ENCODE measurements around the gene SAMM50. TPM values are rescaled to one million over a fixed set of nuclear protein-coding genes. Genes with fewer than 3 reads are reported as not detected.

Gene SAMM50
- polyA plus RNA-seq, 3 donors: 28.9 to 55.3 (median 32.4) TPM

DNA sequence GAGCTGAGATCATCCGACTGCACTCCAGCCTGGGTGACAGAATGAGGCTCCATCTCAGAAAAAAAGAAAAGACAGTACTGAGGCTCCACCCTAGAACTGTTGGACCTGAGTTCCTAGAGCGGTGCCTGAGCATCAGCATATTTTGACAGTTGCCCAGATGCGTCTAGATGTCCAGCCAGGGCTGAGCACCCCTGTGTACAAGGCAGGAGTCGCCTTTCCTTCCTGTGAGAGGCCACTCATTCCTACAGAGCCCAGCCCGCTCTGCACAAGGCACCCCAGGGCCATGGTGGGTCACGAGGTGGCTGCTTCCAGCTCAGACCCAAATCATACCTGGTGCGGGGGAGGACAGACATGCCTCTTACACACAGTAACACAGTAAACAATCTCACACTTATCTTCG lies 15.9 kb downstream of the SAMM50 start:
- no peak overlapping the region for H3K27ac ChIP-seq (ENCODE audit: low read depth, low read length)
- WGBS, 3 donors: 84 to 88% (median 87%) methylated on average over 8 of the region's 8 CpGs

DNA sequence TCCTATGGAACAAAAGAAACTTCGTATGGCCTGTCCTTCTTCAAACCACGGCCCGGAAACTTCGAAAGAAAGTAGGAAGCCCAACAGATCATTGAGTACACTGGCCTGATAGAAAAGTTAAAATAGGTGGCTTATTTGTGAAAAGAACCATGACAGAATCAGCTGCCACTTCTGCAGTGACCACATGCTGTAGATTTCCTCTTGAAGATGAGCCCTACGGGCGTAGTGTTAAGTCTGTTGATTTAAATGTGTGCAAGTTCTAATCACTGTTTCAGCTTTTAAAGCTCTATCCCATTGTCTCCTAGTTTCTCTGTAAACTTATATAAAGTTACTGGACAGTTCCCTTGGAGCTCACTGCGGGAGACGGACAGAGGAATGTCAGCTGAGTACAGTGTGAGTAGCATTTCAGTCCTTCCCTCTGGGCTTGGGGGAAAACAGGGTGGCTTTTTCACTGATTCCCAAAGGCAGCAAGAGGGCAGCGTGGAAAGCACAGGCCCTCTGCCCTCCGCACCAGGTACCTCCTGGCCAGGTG lies 17.8 kb downstream of the SAMM50 start:
- no peak overlapping the region for H3K27ac ChIP-seq (ENCODE audit: low read depth, low read length)
- WGBS, 3 donors: 93 to 94% (median 93%) methylated on average over 10 of the region's 10 CpGs

DNA sequence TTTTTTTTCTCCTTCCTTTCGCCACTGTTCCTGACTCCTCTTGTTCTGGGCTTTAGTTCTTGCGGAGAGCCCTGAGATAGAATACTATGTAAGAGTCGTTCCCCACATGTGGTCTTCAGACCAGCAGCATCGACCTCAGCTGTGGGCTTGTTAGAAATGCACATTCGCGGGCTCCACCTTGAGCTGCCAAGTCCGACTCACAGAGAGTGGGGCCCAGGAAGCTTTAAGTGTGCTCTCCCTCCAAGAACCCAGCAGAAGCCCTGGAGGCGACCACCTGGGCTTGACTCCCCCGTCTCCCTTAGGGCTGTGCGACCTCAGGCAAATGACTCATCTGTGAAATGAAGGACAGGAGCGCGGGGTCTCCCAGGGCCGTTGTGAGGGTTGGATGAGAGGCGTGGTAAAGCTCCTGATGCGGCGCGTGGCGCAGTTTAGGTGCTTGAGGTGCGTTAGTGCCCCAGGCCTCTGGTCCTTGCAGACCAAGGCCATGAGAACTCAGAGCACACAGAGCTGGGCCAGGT lies 18.8 kb downstream of the SAMM50 start:
- WGBS, 3 donors: 90 to 93% (median 91%) methylated on average over 19 of the region's 19 CpGs
- H3K27ac ChIP-seq (ENCODE audit: low read depth, low read length): no peak overlapping the region

DNA sequence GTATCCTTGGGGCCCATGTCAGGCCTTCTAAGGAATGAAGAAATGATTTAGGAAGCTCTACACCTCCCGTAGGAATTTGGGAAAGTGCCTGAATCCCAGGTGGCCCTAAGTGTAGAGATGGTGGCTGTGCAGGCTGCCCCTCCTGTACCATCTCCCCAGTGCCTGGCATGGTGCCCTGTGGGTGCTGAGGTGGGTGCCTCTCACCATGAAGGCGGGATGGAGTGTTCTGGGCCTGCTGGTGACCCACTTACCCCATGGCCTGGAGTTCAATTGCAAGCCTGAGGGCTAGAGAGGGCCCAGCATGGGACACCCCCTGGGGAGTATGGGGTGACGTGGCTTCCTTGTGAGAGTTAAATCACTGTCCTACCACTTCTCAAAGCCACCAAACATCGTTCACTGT lies 19.8 kb downstream of the SAMM50 start:
- 70 to 86% (median 72%) methylated on average over 4 of the region's 4 CpGs for WGBS, 3 donors
- H3K27ac ChIP-seq (ENCODE audit: low read depth, low read length): no peak overlapping the region

DNA sequence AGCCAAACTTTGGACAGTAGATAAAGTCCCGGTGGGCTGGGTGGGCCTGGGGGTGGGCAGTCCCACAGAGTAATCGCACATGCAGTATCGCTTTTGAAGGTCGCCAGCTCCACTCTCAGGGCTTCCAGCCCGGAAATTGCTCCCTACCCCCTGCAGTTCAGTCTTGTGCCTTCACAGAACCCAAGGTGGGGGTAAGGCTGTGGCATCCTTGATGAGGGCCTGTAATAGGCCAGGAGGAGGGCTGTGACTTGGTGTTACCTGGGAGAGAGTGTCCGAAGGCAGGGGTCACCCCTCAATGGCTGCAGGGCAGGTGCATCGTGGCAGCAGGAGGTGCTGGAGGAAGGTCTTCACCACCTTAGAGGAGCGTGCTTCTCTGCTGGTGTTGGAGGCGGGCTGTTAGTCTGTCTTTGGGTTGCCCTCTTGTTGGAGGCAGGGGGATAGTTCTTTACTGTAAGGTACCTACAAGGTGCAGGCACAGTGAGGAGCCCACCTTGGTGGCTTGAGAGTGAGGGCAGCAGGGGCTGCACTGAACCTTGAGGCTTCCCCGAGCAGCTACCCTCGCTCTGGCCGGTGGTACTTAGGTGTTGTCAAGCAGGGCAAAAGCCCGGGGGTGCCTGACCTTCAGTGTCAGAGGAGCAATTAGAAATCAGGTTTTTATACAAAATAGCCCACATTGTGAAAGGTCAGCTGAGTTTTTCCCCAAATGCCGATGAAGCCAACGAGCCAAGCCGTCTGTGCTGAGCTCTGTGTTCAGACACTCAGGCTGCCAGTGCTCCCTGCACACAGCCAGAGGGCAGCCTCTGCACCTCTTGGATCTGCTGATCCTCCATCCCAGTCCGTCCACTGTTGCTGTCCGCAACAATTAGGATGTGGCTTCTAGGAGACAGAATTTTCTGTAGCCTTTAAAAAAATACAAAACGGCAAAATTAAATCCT lies 21.9 kb downstream of the SAMM50 start:
- WGBS, 3 donors: 87 to 92% (median 89%) methylated on average over 19 of the region's 19 CpGs
- H3K27ac ChIP-seq (ENCODE audit: low read depth, low read length): no peak overlapping the region

DNA sequence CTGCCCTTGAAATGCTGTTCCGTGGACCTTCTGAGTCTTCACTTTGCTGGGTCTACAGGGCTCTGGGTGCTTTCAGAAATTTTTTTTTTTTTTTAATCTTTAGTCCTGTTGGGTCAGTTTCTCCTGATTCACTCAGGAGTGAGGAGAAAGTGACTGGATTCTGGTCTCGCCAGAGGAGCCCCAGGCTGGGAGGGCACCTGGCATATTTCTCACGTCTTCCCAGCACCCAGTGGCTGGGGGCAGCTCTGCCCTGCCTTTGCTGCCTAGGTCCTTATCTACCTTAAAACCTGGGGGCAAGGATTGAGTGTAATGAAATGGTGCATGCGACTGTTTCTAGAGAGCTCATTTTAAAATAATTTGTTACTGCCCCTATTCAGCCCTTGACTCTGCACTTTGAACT lies 23.3 kb downstream of the SAMM50 start:
- 45 to 98% (median 96%) methylated on average over 4 of the region's 4 CpGs for WGBS, 3 donors

DNA sequence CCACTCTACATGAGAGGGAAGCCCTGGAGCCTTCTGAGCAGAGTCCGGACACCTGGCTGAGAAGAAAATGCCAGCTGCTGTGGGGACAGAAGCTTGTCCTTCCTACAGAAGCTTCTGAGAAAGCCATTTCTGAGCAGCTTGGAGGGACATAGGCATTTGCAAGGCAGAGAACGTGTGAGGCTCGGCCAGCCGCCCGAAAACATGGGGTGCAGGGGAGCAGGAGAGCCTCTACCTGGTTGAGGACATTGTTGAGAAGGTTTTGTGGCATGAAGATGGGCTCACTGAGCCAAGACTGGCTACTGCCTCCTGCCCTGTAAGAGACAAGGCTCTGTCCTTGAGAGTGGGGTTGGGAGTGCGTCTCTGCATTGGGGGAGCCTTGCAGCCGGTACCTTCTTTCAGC lies 25.3 kb downstream of the SAMM50 start:
- WGBS, 3 donors: 97 to 100% (median 99%) methylated on average over 7 of the region's 7 CpGs

More for the DNA sequence above, 23.3 kb downstream of the SAMM50 start:
- no peak overlapping the region for H3K27ac ChIP-seq (ENCODE audit: low read depth, low read length)

DNA sequence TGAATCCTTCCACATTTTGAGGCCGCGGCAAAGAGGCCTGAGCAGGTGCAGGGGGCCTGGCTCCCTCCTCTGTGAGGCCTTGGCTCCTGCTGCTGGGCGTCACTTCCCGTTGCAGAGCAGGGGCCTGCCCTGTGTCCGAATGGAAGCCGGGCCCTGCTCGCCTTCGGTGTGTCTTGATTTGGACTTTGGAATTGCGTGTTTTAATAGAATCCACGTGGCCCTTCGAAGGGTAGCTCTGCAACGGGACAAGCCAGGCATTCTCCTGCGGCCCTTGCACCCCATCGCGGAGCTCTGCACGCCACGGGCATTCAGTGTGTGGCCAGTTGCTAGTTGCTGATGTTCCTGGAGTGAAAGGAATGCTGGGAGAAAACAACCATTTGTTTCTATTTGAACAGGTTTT lies 25.8 kb downstream of the SAMM50 start:
- H3K27ac ChIP-seq (ENCODE audit: low read depth, low read length): no peak overlapping the region
- WGBS, 3 donors: 53 to 97% (median 94%) methylated on average over 17 of the region's 17 CpGs

More for the DNA sequence above, 25.3 kb downstream of the SAMM50 start:
- no peak overlapping the region for H3K27ac ChIP-seq (ENCODE audit: low read depth, low read length)

DNA sequence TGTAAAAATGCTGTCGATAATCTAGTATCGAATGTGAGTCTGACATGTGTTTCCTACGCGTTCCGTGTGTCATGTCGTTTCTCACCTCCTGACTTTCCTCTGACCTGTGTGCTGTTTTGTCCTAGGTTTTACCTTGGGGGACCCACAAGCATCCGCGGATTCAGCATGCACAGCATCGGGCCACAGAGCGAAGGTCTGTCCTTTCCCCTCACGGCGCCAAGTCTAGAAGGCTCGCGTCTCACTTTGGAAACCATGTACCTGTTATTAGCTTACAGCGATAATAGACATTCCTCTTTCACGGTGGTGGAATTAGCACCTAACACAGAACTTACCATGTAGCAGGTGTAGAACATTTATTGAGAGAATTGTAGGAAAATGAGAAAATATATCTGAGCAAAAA lies 28.6 kb downstream of the SAMM50 start:
- no peak overlapping the region for H3K27ac ChIP-seq (ENCODE audit: low read depth, low read length)
- 97% methylated on average over 16 of the region's 16 CpGs for WGBS, 3 donors

DNA sequence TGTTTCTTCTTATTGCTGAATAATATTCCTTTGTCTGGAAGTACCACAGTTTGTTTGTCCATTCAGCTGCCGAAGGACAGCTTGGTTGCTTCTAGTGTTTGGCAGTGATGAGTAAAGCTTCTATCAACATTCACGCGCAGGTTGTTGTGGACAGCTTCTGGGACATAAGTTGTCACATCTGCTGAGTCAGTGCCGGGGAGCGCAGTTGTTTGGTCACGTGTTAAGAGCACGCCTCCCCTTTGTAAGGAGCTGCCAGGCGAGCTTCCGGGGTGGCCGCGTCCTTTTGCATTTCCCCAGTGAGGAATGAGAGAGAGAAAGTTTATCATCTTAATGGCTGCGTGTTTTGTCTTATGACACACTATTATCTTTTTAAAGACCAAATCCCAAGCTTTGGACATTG lies 30.3 kb downstream of the SAMM50 start:
- WGBS, 3 donors: 85 to 90% (median 87%) methylated on average over 12 of the region's 12 CpGs
- H3K27ac ChIP-seq (ENCODE audit: low read depth, low read length): no peak overlapping the region

DNA sequence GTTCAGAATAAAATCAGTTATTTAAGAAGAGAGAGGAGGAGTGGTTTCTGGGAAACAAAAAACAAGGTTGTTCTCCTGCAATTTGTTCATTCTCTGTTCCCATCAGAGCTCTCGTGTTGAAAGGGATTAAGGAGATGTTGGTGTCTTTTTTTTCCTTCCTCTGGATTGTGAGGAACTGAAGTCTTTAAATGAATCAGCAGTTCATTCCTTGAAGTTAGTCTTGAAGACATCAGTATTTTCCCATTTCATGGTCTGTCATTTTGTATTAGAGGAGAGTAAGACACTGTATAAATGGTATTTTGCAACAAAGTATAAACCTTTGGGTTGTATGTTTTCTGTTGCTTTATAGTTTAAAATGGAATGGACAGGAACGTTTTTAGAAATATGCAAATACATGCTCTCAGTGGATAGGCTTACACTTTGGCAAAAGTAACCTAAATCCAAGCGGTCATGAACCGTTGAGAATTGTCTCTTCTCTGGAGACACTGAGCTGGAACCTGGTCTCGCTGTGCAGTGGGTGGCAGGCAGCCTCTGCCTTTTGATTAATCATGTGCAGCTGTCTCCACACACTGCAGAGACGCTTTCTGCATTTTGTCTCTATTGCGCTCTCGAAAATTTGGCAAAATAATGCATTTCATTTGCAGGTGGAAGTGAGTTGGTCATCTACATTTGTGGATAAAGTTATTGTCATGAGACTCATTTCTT lies 33.0 kb downstream of the SAMM50 start:
- 74 to 84% (median 79%) methylated on average over 8 of the region's 8 CpGs for WGBS, 3 donors

DNA sequence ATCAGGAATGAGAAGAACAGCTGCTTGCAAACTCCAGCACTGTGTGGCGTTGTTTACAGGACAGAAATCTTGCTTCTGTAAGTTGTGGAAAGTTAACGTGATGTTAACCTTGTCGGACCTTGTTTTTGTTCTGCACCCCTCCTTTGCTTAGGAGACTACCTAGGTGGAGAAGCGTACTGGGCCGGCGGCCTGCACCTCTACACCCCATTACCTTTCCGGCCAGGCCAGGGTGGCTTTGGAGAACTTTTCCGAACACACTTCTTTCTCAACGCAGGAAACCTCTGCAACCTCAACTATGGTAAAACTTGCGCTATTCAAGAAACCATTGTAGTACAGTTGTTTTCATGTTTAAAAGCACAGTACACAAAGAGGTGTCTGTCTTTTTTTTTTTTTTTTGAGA lies 33.7 kb downstream of the SAMM50 start:
- whole genome bisulfite sequencing, 3 donors: 94 to 95% (median 94%) methylated on average over 10 of the region's 10 CpGs

More for the DNA sequence above, 33.0 kb downstream of the SAMM50 start:
- no peak overlapping the region for H3K27ac ChIP-seq (ENCODE audit: low read depth, low read length)

DNA sequence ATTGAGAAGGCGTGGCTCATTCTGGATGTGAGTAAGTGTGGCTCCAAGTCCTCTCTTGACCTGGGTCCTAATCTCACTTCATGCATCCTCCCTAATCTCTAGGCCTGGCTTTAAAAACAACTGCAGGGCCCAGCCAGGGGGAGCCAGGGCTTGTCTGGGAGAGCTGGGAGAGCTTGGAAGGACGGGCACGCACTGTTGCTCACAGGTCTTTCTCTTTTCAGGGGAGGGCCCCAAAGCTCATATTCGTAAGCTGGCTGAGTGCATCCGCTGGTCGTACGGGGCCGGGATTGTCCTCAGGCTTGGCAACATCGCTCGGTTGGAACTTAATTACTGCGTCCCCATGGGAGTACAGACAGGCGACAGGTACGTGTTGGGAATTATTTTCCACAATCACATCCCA lies 34.8 kb downstream of the SAMM50 start:
- WGBS, 3 donors: 84 to 91% (median 88%) methylated on average over 13 of the region's 13 CpGs
- no peak overlapping the region for H3K27ac ChIP-seq (ENCODE audit: low read depth, low read length)

More for the DNA sequence above, 33.7 kb downstream of the SAMM50 start:
- H3K27ac ChIP-seq (ENCODE audit: low read depth, low read length): no peak overlapping the region

DNA sequence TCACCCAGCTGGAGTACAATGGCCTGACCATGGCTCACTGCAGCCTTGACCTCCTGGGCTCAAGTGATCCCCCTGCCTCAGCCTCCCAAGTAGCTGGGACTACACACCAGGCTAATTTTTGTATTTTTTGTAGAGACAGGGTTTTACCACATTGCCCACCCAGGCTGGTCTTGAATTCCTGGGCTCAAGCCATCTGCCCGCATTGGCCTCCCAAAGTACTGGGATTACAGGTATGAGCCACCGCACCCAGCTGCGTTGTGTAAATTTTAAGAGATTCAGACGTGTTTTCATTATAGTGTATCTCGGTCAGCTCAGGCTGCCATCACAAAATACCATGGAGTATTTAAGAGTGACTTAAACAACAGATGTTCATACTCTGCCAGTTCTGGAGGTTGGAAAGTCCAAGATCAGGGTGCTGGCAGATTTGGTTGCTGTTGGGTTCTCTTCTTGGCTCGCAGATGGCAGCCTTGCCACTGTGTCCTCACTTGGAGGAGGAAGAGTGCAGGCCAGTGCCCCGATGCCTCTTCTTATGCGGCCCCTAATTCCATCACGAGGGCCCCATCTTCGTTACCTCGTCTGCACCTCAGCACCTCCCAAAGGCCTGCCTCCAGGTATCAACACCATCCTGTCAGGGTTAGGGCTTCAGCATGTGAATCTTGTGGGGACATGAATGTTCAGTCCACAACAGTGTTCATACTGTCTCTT lies 36.2 kb downstream of the SAMM50 start:
- no peak overlapping the region for H3K27ac ChIP-seq (ENCODE audit: low read depth, low read length)
- 93 to 96% (median 93%) methylated on average over 11 of the region's 11 CpGs for WGBS, 3 donors

DNA sequence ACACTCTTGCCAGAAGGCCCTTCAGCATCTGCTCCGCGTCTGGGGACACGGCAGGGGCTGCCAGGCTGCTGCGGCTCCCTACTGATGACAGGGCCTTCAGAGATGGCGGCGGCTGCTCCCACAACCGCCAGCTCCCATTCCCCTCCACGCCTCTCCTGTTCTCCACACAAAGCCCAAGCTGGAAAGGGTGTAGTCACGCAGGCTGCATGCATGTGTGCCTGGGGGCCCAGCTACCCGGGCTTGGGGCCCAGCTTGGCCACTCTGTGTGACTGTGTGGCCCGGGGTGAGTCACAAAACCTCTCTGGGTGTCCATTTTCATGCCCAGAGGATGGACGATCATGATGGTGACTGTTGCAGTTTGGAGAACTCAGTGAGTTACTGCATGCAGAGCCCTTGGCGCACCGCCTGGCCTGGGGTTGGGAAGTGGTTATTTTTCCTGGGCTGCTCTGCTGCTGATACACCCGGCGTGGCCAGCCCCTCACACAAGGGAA lies 37.1 kb downstream of the SAMM50 start:
- 77 to 93% (median 78%) methylated on average over 16 of the region's 16 CpGs for WGBS, 3 donors
- no peak overlapping the region for H3K27ac ChIP-seq (ENCODE audit: low read depth, low read length)

DNA sequence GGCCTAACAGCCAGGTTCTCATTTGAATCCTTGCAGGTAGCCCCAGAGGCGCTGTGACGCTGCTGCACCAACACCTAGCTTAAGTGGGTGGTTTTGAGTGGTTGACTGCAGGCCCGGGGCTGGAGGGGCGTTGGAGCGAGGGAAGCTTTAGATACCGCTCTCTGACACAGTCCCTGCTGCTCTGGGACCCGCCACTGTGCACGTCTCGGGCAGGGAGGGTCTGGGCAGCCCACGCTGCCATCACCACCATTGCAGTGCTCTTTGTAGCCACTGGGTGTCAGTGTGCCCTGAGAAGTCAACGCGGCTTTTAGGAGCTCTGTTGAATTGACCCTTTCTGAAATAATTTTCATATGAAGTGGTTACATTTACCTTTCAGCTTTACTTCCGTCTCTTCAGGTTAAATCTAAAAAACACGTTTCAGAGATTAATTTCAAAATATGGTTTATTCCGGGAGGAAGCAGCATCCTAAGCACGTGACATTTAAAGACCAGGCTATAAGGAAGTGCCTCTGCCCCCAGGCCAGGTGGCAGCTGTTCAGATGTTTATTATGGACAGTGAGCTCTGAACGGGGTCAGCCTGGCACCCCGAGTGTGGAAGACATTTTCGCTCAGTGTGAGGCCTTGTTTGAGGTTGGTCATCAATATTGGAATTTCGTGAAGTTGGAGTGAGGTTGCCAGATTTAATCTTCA lies 38.0 kb downstream of the SAMM50 start:
- H3K27ac ChIP-seq (ENCODE audit: low read depth, low read length): no peak overlapping the region
- 27 to 38% (median 30%) methylated on average over 20 of the region's 20 CpGs for WGBS, 3 donors

DNA sequence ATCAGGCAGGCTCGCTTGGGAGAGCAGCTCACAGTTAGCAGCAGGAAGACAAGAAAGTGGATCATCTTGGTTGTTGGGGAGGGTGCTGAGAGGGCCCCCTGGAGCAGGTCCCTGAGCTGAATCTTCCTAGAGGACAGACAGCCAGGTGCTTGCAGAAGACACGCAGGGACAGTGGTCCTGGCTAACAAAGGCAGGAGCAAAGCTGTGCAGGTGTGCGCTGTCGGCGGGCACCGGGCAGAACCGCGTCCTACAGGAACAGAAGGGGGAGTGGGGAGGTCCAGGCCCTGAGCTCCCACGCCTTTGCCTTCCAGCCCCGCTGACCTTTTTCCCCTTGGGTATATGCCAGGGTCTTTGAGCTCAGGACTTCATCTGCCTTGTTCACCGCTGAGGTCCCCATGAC lies 38.8 kb downstream of the SAMM50 start:
- WGBS, 3 donors: 93 to 96% (median 94%) methylated on average over 11 of the region's 11 CpGs
- no peak overlapping the region for H3K27ac ChIP-seq (ENCODE audit: low read depth, low read length)

DNA sequence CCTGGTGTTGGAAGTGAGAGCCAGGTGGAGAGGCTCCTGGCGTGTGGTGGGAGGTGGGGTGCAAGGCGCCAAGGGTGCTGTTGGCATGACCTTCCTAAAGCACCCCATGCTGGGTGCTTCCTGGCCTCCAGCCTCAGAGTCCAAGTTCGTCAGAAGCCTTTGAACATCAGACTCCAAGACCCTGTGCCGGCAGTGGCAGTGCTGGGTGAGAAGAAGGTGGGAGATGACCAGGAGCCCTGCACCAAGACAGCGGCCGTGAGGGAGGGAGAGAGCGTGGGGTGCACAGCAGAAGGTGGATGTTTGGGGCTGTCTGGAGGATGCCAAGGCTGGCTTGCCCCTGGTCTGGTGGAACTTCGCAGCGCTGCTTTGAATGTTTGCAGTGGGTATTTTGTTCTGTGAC lies 39.2 kb downstream of the SAMM50 start:
- 85 to 99% (median 94%) methylated on average over 9 of the region's 9 CpGs for WGBS, 3 donors

More for the DNA sequence above, 39.2 kb downstream of the SAMM50 start:
- no peak overlapping the region for H3K27ac ChIP-seq (ENCODE audit: low read depth, low read length)

All from adipose tissue (tissue), 3 donors.